Measurements from ENCODE around the gene OTULIN. TPM values are rescaled to one million over a fixed set of nuclear protein-coding genes. Genes with fewer than 3 reads are reported as not detected.

OTULIN gene
- total and polyA plus RNA-seq, 2 of the 8 experiments (the other 6 are each of a cell fraction or from before 2014, with no cell fraction given): 5.2 to 34.8 TPM

DNA sequence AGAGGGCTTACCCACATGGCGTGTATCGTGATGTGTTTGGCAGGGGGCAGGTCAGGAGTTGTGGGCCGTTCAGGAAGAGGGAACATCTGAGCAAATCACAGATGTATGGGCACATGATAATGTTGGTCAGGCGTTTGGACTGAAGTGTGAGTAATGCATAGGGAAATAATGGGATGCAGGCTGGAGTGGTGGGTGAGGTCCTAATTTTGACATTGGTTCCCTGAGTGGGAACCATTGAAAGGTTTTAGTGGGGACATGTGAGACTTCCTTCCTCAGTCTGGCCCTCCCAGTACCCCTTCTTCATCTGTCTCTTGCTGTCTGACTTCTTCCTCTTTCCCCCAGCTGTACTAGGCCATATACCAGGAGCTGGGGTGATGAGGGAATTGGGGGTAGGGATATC is 7.6 kb downstream of the OTULIN start:
- peaks cover 0 to 2% of the 10 kb centered on the region in 2 experiments for H4K20me1 ChIP-seq (replicated peaks in 1 of 2; ENCODE audit: control insufficient read depth in 1 of 2, insufficient read depth in 2 of 2, low read length in 2 of 2)
- peaks cover 3 to 18% (median 7%) of the 10 kb centered on the region in 4 experiments; a peak in 5 of 7 replicates for H3K4me1 ChIP-seq (replicated peaks in 1 of 4; ENCODE audit: control insufficient read depth in 3 of 4, insufficient read depth in 4 of 4, low read length in 3 of 4)
- WGBS, 2 experiments (ENCODE audit: extremely low coverage in 1 of 2, insufficient coverage in 1 of 2, insufficient read length in 1 of 2, insufficient replicate concordance in 2 of 2, low coverage in 1 of 2, low lambda C conversion rate in 2 of 2, missing lambda C conversion rate in 1 of 2): 87% methylated on average over 4 of the region's 4 CpGs; no CpG with 5 or more reads in 1 of the 2 experiments
- no peak for TF ChIP-seq GABPA (IDR thresholded peaks at IDR 0.05; ENCODE audit: borderline replicate concordance, insufficient read depth, low read length)
- TF ChIP-seq TEAD4 (IDR thresholded peaks at IDR 0.05; ENCODE audit: low read depth, low read length): no peak
- TF ChIP-seq RAD21 (IDR thresholded peaks at IDR 0.05 in 1 of 2, conservative IDR thresholded peaks at IDR 0.05 in 1 of 2; ENCODE audit: low read depth in 2 of 2, low read length in 2 of 2): no peak
- no peak for TF ChIP-seq TCF12 (IDR thresholded peaks at IDR 0.05; ENCODE audit: low read depth, low read length)
- no peak for TF ChIP-seq BRCA1 (IDR thresholded peaks at IDR 0.05; ENCODE audit: low read depth, low read length)
- no peak for TF ChIP-seq JUND (IDR thresholded peaks at IDR 0.05; ENCODE audit: low read length)
- no peak for TF ChIP-seq CHD2 (IDR thresholded peaks at IDR 0.05; ENCODE audit: low read length)
- no peak for TF ChIP-seq CTBP2 (IDR thresholded peaks at IDR 0.05; ENCODE audit: borderline replicate concordance, insufficient read depth, insufficient read length, low read length)
- TF ChIP-seq POLR2A (IDR thresholded peaks at IDR 0.05; ENCODE audit: control extremely low read depth in 1 of 2, low read depth in 2 of 2, low read length in 2 of 2): no peak
- TF ChIP-seq EP300 (IDR thresholded peaks at IDR 0.05; ENCODE audit: borderline replicate concordance in 1 of 2, low read depth in 2 of 2, low read length in 2 of 2): no peak
- TF ChIP-seq CEBPB (IDR thresholded peaks at IDR 0.05; ENCODE audit: low read depth, low read length): no peak
- TF ChIP-seq ATF3 (IDR thresholded peaks at IDR 0.05; ENCODE audit: insufficient read depth, low read depth, low read length): no peak
- no peak for TF ChIP-seq NANOG (IDR thresholded peaks at IDR 0.05; ENCODE audit: insufficient read depth, low read depth, low read length, poor library complexity, severe bottlenecking)

More for the DNA sequence above, 7.6 kb downstream of the OTULIN start:
- Histone ChIP-seq H4K91ac (replicated peaks; ENCODE audit: insufficient read length, low read length) (no peak overlapping the region), H2AFZ (ENCODE audit: low read length) (no peak overlapping the region), H2BK120ac (replicated peaks; ENCODE audit: low read depth, low read length) (no peak overlapping the region), H3K56ac (replicated peaks; ENCODE audit: insufficient read length, low read depth, low read length) (no peak overlapping the region), H3K23me2 (ENCODE audit: low read depth, low read length) (no peaks in the 10 kb centered on the region), H3K4me2 (ENCODE audit: insufficient read depth in 1 of 2, low read depth in 2 of 2, low read length in 2 of 2) (no peak overlapping the region), H2AK5ac (ENCODE audit: low read depth, low read length) (0 out of 2 replicates have a peak overlapping the region, but pooled peaks have one; percentile 5), H2BK5ac (ENCODE audit: low read depth, low read length) (peak overlapping the region; percentile 27; the same call in 1 of the 2 replicates), H3K36me3 (ENCODE audit: control insufficient read depth in 2 of 4, insufficient read depth in 4 of 4, low read length in 3 of 4) (no peaks in the 10 kb centered on the region), H3K27me3 (replicated peaks in 1 of 4; ENCODE audit: control insufficient read depth in 3 of 4, extremely low read depth in 1 of 4, insufficient read depth in 3 of 4, low read length in 3 of 4) (no peaks in the 10 kb centered on the region), H3K4me3 (ENCODE audit: extremely low read depth in 1 of 4, insufficient read depth in 2 of 4, low read depth in 3 of 4, low read length in 4 of 4) (no peak overlapping the region), H3K18ac (ENCODE audit: extremely low read depth, low read length) (no peak overlapping the region), H2BK15ac (ENCODE audit: low read length) (no peak overlapping the region), H2BK20ac (ENCODE audit: low read length) (no peak overlapping the region), H3K14ac (ENCODE audit: insufficient read length) (no peak overlapping the region), H3K27ac (ENCODE audit: low read depth, low read length) (no peak overlapping the region), H3K9me3 (ENCODE audit: insufficient read depth in 2 of 2, low read depth in 1 of 2, low read length in 1 of 2) (no peaks in the 10 kb centered on the region), H4K8ac (ENCODE audit: extremely low read depth, insufficient read depth, low read length) (no peak overlapping the region), H3K9ac (replicated peaks in 1 of 4; ENCODE audit: extremely low read depth in 1 of 4, low read depth in 3 of 4, low read length in 3 of 4) (no peak overlapping the region), H3K23ac (ENCODE audit: insufficient read length) (no peak overlapping the region), H3K79me1 (ENCODE audit: low read depth, low read length) (peaks cover 12% of the 10 kb centered on the region; the same call in 1 of the 2 replicates), H2BK12ac (ENCODE audit: low read depth, low read length) (no peak overlapping the region), H3K4ac (replicated peaks; ENCODE audit: insufficient read length, low read depth, low read length) (no peak overlapping the region), H3K79me2 (ENCODE audit: control insufficient read depth in 1 of 2, insufficient read depth in 2 of 2, low read length in 2 of 2) (peaks cover 0 to 79% of the 10 kb centered on the region in 2 experiments; a peak in 3 of 4 replicates), H4K5ac (ENCODE audit: insufficient read length, low read depth, low read length) (no peak overlapping the region)
- CTCF ChIA-PET (ENCODE audit: partially characterized antibody): interaction anchor here (0.8 to 1.4 kb wide), 5 partner anchors 12 to 434 kb away, joined by 3 to 4 read pairs (median 4); no protein-coding TSS in a partner anchor
- DNase-seq (ENCODE audit: low read depth in 1 of 2, low spot score in 2 of 2): no peak
- FAIRE-seq: no peak
- POLR2A ChIA-PET (ENCODE audit: partially characterized antibody): no interaction called here
